HG02981 (cell line): ENCODE results near the gene NRG2.

Experiments
- ATAC-seq: cut with Tn5 transposase; IDR thresholded peaks from one replicate; pipeline ENCODE4 v1.9.1; 2021; ENCODE audit warnings: mild to moderate bottlenecking, moderate library complexity; ENCODE audit not compliant: unreplicated experiment

The NRG2 gene

DNA sequence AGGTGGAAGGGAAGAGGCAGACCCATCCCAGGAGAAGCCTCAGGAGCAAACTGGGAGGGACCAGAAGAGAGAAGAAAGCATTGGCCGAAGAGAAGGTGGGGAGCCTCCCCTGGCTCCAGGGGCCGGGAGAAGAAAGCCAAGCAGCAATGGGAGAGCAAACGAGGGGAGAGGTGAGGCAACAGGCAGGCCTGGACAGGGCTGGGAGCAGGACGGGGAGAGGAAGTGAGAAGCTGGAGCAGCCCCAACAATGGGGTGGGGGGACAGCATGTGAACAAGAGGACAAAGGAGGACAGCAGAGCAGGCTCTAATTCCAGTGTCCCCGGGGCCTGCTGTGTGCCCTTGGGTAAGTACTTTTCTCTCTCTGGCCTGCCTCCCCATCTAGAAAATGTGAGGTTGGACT, 132.2 kb downstream of the NRG2 start:
- ATAC-seq = no peak

DNA sequence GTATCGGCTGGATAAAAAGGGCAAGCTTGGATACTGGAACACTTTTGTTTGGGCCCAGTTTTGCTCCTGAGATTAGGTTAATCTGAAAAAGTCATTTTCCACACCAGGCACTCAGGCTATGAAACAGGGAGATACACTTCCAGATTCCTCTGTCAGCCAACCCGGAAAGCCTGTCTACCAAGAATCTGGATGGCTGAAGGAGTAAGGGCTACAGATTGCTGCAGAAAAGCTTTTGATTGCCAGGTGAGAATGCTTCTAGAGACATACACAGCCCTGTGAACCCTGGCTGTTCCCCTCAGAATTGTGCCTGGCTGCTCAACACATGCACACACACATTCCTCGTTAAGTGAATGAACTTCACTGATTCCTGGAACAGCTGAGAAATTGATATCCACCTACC, 133.1 kb downstream of the NRG2 start:
- ATAC-seq = no peak

DNA sequence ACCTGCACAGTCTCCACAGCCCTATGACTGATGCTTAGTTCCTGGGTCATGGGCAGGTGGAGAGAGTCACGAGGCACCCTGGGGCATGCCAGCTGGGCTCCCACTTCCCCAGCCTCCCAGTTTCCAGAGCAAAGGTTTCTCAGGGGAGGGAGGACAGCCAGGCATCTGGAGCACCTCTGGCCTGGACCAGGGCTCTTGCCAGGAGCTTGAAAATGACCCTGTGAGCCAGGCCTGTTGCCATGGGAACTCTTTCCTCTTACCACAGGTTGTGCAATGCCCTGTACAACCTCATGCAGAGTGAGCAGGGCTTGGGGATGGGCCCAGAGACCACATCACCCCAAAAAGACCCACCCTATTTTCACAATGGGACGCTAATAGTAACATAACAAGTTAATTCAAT, 134.3 kb downstream of the NRG2 start:
- no peak for ATAC-seq

DNA sequence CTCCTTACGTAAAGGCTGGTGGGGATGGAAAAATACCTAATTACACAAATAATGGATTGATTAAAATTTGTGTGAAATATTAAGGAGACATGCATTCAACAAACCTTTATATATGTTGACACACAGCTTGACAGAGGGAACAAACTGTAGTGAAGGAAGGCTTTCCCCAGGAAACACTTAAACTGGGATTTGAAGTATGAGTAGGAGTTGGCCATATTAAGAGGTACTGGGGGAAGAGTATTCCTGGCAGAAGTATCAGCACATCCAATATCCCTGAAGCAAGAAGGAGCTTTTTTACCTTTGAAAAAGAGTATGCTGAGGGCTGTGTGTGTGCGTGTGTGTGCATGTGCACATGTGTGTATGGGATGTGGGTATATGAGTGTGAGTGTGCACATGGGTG, 136.4 kb downstream of the NRG2 start:
- no peak for ATAC-seq

DNA sequence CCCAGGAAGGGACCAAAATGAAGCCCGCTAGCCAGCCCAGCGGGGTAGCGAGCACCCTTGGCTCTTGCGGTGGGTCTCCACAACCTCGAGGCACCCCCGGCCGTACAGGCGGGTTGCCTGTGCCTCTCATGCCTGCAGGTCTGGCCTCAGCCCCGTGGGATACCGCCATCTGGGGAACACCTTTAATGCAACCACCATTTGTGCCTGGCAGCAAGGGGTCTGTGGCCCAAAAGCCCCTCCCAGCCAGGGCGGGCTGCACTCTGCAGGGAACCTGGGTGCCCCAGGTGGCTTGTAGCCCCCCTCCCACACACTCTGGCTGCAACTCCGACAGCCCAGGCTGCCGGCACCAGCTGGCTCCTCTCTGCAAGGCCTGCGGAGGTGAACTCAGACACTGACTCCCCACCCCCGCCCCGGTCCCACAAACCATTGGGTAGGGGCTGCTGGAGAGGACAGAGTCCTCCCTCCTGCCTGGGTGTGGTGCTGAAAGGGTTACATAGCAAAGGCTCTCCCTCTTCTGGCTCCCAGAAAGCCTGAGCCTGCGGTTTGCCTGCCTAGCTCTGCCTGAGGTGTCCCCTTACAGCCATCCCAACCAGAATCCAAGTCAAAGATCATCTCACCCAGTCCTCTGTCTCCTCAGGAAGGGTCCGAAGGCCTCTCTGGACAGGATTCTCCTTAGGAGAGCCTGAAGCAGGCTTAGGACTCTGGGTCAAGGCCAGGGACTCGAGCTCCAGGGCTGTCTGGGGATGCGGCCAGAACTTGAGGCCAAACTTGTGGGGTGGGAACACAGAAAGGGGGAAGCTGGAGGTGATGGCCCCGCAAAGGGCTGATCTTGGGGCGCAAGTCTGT, 138.1 kb downstream of the NRG2 start:
- no peak for ATAC-seq

DNA sequence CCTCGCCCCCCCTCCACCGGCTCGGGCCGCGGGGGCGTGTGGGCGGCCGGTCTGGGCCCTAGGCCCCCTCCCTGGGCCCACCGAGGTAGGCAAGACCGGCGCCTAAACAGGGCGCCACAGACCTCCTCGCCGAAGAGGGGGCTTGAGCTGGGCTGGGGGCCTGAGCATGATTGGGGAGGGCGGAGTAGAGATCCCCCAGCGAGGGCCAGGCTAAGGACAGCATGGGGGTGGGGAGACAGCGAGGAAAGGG, 138.6 kb downstream of the NRG2 start:
- ATAC-seq = no peak

DNA sequence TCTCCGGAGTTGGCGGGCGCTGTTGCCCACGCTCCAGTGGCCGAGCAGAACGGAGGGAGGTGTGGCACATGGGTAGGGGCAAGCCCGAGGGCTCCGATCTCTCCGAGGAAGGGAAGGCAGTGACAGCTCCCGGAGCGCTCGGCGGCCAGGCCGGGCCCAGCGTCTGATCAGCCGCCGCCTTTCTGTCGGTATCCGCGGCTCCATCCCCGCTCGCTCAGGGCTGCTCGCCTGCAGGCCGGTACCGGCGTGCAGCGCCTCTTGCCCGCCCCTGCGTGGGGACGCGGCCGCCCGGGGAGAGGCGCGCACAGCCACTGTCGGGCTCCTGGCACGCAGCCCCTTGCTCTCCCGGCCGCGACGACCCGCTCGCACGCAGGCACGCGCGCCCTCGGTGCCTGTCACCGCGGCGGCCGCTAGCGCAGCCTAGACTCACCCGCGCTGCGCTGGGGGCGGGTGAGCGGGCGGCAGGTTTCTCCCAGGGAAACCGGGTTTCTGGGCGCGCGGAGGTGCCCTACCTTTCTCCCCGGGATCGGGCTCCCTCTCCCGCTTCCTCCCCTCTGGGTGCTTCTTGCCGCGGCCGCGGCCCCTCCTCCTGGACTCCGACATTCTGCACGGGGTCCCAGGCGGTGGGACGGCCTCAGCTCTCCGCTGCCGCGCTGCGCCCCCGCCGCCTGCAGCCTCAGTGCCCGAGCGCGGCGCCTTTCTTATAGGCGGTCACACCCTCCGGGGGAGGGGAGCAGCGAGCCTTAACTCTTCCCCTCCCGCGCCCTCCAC, 139.1 kb downstream of the NRG2 start:
- no peak for ATAC-seq

DNA sequence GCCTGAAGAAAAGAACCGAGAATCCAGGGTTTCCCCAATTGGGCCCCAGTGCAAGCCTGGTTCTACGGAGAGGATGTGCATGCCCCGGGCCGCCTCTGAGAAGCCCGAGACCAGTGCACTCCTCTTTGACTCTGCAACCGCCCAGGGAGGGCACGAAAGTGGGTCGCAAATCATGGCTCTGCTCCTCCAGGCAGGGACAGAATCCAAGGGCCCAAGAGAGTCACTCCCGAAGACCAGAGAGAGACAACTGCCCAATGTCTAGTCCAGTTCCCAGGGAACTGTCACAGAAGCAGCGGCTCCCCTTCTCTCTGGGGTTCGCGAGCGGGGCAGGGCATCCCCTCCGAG, 139.7 kb downstream of the NRG2 start:
- no peak for ATAC-seq

DNA sequence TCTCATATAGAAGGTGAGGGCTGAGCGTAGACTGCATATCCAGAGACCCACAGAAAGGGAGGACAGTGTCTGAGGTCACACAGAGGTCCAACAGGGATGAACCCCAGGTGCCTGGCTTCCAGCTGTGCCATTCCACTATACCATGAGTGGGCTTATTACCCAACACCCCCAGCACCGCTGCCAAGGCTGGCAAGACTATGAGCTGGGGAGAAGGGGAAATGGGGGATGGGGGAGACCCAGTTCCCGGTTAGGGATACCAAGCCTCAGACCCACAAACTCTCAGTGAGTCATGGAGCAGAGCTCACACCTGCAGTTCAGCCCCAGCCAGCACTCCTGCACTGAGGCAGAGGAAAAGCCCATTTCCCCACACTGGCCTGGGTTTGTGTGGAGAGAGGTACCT, 141.1 kb downstream of the NRG2 start:
- no peak for ATAC-seq

DNA sequence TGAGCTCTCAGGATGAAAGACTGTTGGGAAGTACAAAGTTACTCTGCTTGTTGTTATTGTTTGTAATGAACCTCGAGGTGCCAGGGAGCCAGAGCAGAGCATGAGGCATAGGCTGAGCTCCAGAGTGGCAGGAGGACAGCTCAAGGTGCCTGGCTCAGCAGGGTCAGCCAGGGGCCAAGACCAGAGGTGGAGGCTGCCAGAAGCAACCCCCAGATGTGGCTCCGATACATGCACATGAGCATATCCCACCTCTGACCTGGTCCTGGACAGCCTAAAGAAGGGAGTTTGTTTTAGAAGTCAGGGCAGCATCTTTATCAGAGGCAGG, 141.9 kb downstream of the NRG2 start:
- ATAC-seq = no peak

DNA sequence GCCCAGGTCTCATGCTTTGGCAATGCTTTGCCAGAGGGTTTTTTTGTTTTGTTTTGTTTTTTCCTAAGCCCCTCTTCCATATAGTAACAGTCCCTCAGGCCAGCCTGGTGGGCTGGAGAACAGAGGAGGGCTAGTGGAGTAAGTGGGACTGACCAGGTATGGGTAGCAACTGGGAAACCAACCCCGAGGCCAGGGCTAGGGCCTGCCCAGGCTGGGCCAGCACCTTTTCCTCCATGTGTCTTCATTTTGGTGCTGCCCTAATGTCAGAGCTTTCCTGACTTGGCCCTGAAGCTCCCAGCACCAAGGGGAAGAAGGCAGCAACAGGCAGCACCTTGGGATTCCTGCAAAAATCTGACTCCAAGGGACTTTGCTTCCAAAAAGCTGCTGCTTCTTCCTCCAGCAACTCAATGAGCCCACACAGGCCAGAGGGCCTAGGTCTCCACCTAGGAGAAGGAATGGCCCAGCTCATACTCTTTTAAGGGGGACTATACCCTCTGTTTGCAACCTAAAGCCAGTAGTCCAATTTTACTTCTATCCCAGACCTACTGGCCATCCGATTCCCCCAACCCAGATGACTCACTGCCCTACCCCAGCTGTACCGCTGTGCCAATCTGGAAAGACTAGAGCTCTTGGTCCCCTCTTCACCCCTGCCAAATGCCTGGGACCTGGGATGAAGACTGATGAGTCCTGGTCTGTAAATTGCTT, 142.4 kb downstream of the NRG2 start:
- no peak for ATAC-seq

DNA sequence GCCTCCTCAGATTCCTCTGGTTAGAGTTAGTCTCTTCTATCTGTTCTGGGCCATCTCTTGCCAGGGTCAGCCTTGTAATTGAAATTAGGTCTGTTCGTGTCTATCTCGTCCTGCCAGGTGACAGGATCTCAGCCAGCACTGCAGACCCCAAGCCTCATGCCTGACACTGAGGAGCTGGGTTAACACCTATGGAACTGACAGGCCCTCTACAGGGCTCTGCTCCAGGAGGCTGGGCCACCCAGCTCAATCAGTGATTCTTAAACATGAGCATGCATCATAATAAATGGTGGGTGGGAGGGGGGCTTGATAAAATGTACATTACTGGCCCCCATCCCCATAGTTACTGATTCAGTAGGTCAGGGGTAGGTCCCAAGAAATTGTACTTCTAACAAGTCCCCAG, 144.1 kb downstream of the NRG2 start:
- no peak for ATAC-seq

DNA sequence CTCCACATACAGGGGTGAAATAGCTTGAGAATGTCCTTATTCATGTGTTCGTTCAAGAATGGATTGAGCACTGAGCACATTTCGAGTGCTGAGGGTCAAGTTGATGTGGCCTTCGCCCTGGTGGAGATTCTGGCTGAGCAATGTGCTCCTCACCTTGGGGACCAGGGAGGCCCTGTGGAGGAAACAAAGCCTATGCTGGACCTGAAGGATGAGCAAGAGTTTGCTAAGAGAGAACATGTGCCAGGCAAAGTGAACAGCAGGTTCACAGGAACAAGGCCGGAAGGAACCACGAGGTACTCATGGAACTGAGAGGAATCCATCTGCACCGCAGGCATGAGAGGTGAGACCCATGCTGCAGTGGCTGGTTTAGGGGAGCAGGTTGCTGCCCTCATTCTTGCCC, 145.1 kb downstream of the NRG2 start:
- ATAC-seq = no peak

DNA sequence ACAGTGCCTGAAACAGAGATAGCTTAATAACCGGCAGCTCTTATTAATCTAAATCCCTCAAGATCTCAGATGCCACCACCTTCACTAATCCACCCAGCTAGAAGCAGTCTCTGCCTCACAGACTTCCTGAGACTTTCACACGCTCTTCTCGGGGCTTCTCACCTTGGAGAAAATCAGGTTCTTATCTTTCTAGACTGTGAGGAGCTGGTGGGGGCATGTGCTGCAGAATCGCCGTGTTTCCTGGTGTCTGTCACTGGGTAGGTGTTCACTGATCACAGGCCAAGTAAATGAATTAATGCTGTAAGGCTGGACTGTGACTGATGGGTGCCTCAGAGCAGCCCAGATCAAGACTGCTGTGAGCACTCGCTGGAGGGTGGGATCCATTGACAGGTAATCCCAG, 145.8 kb downstream of the NRG2 start:
- no peak for ATAC-seq

DNA sequence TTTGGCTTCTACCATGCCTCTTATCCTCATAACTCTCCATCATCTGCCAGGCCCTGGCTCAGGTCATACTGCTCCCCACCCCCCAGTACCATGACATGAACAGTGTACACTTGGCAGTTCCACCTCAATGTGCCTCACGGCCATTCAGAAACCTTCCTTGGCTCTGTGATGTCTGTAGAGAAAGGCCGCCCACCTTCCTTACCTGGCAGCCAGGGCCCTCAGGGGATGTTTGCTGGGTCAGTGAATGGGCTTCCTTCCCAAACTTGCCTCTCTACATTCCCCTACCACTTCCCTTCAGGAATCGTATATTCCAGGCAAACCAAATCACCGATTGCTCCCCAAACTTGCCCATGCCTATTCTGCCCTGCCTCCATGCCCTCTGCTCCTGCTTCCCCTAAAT, 146.4 kb downstream of the NRG2 start:
- no peak for ATAC-seq

DNA sequence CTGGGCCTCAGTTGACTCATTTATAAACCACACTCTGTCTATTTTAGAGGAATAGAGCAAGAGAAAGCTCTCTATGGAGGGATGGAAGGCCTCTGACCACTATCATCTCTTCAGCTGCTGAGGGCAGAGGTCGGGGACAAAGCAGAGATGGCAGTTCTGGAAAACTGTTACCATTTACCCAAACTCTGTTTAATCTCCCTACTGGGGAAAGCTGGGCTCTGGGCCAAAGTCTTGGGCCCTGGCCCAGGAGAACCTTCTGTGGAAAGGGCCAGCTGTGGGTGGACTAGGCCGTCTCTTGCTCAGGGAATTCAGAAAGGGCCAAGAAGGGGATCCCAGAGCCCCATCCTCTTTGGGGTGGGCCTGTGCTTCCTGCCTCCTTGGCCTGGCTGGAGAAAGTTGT, 147.5 kb downstream of the NRG2 start:
- ATAC-seq = no peak

DNA sequence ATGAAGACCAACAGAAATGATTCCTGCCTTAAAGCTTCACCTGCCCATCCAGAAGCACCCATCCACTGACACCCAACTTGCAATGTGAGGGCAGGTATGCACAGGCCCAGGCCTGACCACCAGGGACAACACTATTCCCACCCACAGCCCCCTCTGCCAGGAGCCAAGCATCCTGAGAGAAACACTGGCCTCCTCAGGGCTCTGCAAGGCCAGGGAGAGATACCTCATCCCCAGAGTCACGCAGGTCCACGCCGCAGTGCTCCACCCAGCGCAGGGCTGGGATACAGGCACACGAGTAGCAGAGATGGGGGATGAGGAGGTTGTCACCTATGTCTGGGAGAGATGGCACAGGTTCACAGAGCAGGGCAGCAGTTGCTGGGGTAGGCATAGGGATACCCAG, 148.1 kb downstream of the NRG2 start:
- ATAC-seq = no peak

DNA sequence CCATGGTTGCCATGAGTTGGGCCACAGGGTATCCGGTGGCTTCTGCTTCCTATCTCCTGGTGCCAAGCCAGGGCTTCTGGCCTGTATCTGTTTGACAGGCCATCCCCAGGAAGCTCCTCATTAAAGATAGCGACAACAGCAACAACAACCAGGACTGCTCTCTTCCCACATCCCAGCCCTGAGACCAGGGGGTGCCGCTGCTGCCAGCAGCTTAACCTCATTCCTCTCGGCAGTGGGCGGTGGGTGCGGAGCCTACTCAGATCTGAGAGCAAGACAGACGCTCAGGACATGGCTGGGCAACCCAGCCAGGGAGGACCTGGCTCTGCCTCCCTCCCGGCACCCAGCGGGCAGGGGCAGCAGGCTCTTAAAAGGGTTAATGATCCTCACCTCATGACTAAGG, 149.2 kb downstream of the NRG2 start:
- ATAC-seq = no peak

DNA sequence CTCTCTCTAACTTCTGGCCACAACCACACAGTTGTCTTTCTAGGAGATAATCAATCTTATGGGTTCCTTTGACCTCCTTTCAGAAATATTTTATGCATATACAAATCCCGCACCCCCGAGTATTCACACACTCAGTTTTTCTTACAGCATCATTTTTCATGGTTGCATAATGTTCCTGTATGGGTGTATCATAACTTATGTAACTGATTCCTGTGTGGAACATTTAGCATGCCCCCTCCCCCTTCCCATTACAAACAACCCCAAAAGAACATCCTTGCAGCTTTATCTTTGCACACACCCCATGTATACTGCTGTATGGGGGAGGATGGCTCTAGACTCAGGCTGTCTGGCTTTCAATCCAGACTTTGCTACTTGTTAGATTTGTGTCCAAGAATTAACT, 153.7 kb downstream of the NRG2 start:
- no peak for ATAC-seq

DNA sequence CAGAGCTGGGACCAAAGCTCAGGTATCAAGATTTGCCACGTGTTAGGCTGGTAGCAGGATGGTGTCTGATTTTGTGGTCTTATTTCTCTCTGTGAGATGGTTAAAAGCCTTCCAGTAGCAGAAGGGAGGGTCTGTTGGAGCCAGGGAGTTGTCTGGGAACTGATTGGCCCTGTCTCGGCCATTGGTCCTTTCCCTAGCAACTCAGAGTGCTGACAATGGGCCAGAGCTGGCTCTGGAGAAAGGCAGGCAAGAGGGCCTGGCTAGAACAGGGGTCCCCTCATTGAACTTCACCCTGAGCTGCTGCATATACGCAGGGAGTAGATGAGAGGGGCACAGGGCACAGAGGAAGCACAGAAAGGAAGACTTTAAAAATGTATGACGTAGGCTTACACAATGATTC, 154.7 kb downstream of the NRG2 start:
- ATAC-seq = no peak

DNA sequence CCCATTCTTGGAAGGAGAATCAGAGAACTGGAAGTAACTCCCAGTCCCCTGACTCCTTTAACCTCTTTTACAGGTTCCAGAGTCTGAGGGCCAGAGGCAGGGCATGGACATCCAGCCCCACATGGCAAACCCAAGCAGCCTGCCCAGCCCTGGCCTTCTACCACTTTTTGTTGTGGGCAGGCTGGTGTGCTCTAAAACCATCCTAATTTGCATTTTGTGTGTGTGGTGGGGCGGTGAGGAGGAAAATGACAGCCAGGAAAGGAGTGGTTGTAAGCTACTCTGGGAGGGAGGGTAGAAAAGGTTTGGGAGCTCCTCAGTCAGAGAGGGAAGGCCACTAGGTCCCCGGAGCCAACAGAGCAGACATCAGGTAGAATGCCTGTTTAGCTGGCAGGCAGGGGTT, 156.9 kb downstream of the NRG2 start:
- no peak for ATAC-seq

DNA sequence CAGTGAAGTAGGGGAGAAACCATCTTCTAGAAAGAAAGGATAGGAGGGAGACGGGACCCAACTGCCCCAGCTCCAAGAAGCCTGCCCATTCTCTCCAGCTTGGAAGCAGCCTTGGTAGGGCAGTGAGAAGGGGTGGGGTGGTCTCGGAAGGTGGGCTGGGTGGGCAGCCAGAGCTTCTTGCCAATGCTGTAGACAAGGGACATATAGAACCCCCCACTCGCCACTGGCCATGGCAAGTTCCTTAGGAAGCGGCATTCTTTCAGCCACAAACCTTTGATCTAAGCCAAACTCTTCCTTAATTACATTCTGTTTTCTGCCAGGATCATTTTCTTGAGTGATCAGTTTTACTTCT, 157.3 kb downstream of the NRG2 start:
- no peak for ATAC-seq
